ENCODE data around the gene PTPN4.

Gene PTPN4

DNA sequence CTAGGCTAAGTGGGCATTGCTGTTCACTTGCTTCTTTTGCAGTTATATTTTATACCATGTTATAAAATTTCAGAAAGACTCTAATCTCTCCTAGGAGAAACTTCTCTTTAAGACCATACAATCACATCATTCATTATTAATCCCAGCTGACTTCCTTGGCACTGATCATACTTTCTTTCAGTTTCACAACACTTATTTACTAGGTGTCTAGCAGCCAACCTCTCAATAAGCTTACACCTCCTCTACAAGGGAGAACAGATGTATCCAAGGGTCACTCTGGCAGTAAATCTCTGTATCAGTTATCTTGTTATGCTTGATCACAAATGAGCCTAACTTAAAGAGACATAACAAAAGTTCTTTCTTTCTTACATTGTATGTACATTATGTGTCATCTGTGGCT is 183.3 kb downstream of the PTPN4 start:
- TF ChIP-seq POU6F1 (CRISPR knock-in tag; IDR thresholded peaks at IDR 0.05; ENCODE audit: borderline replicate concordance, low read depth) (no peak), SNAI2 (CRISPR knock-in tag; IDR thresholded peaks at IDR 0.05) (no peak), ISL1 (CRISPR knock-in tag; IDR thresholded peaks at IDR 0.05) (no peak), ARNTL (CRISPR knock-in tag; IDR thresholded peaks at IDR 0.05; ENCODE audit: borderline replicate concordance, low read depth) (no peak)
- no peak for ATAC-seq

GRCh38 chr2:119947535-119947934 is 187.8 kb downstream of the PTPN4 start:
- ATAC-seq, result no peak
- no peak for TF ChIP-seq SNAI2 (CRISPR knock-in tag; IDR thresholded peaks at IDR 0.05)
- TF ChIP-seq ISL1 (CRISPR knock-in tag; IDR thresholded peaks at IDR 0.05), result no peak
- TF ChIP-seq ZFP3 (CRISPR knock-in tag; IDR thresholded peaks at IDR 0.05), result no peak
- TF ChIP-seq ZNF565 (CRISPR knock-in tag; conservative IDR thresholded peaks at IDR 0.05; ENCODE audit: low read depth), result no peak
- no peak for TF ChIP-seq ARNTL (CRISPR knock-in tag; IDR thresholded peaks at IDR 0.05; ENCODE audit: borderline replicate concordance, low read depth)

- TF ChIP-seq TCF4 (CRISPR knock-in tag; IDR thresholded peaks at IDR 0.05; ENCODE audit: borderline replicate concordance) (no peak), CSDC2 (CRISPR knock-in tag; IDR thresholded peaks at IDR 0.05) (no peak), ZNF70 (CRISPR knock-in tag; IDR thresholded peaks at IDR 0.05) (no peak), ESRRG (CRISPR knock-in tag; IDR thresholded peaks at IDR 0.05) (no peak), RARB (CRISPR knock-in tag; IDR thresholded peaks at IDR 0.05) (no peak), OSR1 (CRISPR knock-in tag; IDR thresholded peaks at IDR 0.05) (no peak), ZNF565 (CRISPR knock-in tag; conservative IDR thresholded peaks at IDR 0.05; ENCODE audit: low read depth) (no peak)
- TF ChIP-seq, protein P1, sequence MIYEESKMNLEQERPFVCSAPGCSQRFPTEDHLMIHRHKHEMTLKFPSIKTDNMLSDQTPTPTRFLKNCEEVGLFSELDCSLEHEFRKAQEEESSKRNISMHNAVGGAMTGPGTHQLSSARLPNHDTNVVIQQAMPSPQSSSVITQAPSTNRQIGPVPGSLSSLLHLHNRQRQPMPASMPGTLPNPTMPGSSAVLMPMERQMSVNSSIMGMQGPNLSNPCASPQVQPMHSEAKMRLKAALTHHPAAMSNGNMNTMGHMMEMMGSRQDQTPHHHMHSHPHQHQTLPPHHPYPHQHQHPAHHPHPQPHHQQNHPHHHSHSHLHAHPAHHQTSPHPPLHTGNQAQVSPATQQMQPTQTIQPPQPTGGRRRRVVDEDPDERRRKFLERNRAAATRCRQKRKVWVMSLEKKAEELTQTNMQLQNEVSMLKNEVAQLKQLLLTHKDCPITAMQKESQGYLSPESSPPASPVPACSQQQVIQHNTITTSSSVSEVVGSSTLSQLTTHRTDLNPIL (CRISPR knock-in tag; IDR thresholded peaks at IDR 0.05; ENCODE audit: low read depth), result no peak
- TF ChIP-seq, protein P2, sequence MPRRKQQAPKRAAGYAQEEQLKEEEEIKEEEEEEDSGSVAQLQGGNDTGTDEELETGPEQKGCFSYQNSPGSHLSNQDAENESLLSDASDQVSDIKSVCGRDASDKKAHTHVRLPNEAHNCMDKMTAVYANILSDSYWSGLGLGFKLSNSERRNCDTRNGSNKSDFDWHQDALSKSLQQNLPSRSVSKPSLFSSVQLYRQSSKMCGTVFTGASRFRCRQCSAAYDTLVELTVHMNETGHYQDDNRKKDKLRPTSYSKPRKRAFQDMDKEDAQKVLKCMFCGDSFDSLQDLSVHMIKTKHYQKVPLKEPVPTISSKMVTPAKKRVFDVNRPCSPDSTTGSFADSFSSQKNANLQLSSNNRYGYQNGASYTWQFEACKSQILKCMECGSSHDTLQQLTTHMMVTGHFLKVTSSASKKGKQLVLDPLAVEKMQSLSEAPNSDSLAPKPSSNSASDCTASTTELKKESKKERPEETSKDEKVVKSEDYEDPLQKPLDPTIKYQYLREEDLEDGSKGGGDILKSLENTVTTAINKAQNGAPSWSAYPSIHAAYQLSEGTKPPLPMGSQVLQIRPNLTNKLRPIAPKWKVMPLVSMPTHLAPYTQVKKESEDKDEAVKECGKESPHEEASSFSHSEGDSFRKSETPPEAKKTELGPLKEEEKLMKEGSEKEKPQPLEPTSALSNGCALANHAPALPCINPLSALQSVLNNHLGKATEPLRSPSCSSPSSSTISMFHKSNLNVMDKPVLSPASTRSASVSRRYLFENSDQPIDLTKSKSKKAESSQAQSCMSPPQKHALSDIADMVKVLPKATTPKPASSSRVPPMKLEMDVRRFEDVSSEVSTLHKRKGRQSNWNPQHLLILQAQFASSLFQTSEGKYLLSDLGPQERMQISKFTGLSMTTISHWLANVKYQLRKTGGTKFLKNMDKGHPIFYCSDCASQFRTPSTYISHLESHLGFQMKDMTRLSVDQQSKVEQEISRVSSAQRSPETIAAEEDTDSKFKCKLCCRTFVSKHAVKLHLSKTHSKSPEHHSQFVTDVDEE (CRISPR knock-in tag; IDR thresholded peaks at IDR 0.05), result no peak
- ATAC-seq, result no peak
Measured at GRCh38 chr2:119950966-119951365, 191.2 kb downstream of the PTPN4 start.

GRCh38 chr2:119958670-119959268 is 199.0 kb downstream of the PTPN4 start:
- no peak for ATAC-seq
- no peak for TF ChIP-seq ESRRG (CRISPR knock-in tag; IDR thresholded peaks at IDR 0.05)
- no peak for TF ChIP-seq PPARA (CRISPR knock-in tag; IDR thresholded peaks at IDR 0.05; ENCODE audit: borderline replicate concordance)
- no peak for TF ChIP-seq RARB (CRISPR knock-in tag; IDR thresholded peaks at IDR 0.05)
- no peak for TF ChIP-seq ZC3H10 (CRISPR knock-in tag; IDR thresholded peaks at IDR 0.05)
- no peak for TF ChIP-seq POU6F1 (CRISPR knock-in tag; IDR thresholded peaks at IDR 0.05; ENCODE audit: borderline replicate concordance, low read depth)
- TF ChIP-seq ZNF70 (CRISPR knock-in tag; IDR thresholded peaks at IDR 0.05), result no peak
- TF ChIP-seq ZFP30 (CRISPR knock-in tag; IDR thresholded peaks at IDR 0.05), result no peak
- no peak for TF ChIP-seq OSR1 (CRISPR knock-in tag; IDR thresholded peaks at IDR 0.05)
- TF ChIP-seq, protein P2 (CRISPR knock-in tag; IDR thresholded peaks at IDR 0.05), result no peak
- no peak for TF ChIP-seq ZNF565 (CRISPR knock-in tag; conservative IDR thresholded peaks at IDR 0.05; ENCODE audit: low read depth)
- TF ChIP-seq BACH2 (CRISPR knock-in tag; IDR thresholded peaks at IDR 0.05; ENCODE audit: borderline replicate concordance), result no peak
